Right atrium auricular region (tissue), 2 donors: ENCODE results near the gene VAMP5. TPM values are rescaled to one million over a fixed set of nuclear protein-coding genes. Genes with fewer than 3 reads are reported as not detected.
"Not testable (repeated sequence)": the region's sequence is repeated elsewhere in the genome, so short reads cannot be mapped to it uniquely, and the experiment has no call there.

Experiments
- DNase-seq: peaks from one replicate; pipeline ENCODE4 v3.0.0-alpha.2; 2019; ENCODE audit warnings: low spot score
- H3K27ac ChIP-seq, 2 donors: fragments of 200-600 bp; sonication (generic); 1 replicate in 1 of 2; 2 replicates in 1 of 2; pipeline ENCODE4 v1.5.1; 2016 to 2019
- H3K27me3 ChIP-seq, 2 donors: fragments of 200-600 bp; sonication (generic); one replicate each; pipeline versions ENCODE4 v1.5.1 to v1.6.0; 2017 to 2019
- H3K36me3 ChIP-seq: fragments of 200-600 bp; sonication (generic); one replicate; pipeline ENCODE4 v1.5.1; 2016
- H3K4me1 ChIP-seq, 2 donors: fragments of 200-600 bp; sonication (generic); one replicate each; pipeline versions ENCODE4 v1.5.1 to v1.6.0; 2017 to 2019
- H3K4me3 ChIP-seq, 2 donors: fragments of 200-600 bp; sonication (generic); 1 replicate in 1 of 2; 2 replicates in 1 of 2; pipeline ENCODE4 v1.5.1; 2017 to 2019; ENCODE audit warnings: mild to moderate bottlenecking in 1 of 2, moderate library complexity in 1 of 2
- H3K9me3 ChIP-seq, 2 donors: fragments of 200-600 bp; sonication (generic); one replicate each; pipeline ENCODE4 v1.5.1; 2019
- CTCF ChIP-seq, 2 donors: fragments of 200-600 bp; sonication (generic); IDR thresholded peaks; one replicate each; pipeline ENCODE4 v1.5.1; 2019; ENCODE audit warnings: antibody characterized with exemption in 2 of 2
- total RNA-seq, 2 donors: library from RNA; depleted of rRNA; stranded (reverse); fragments of >200 nt; gene quantifications; one replicate each; pipeline ENCODE4 v1.1.0, GENCODE V29; 2016

The VAMP5 gene
- total RNA-seq, 2 donors from 2014 or later, result 37.2 to 61.7 TPM

GRCh38 chr2:85611705-85612587 lies 27.7 kb downstream of the VAMP5 start, which contains the start of gene C2orf68:
TSS of gene C2orf68 (minus strand) at chr2:85612066. CDS start at chr2:85611984, 82 bp downstream.
- DNase-seq, result peak; percentile 92
- Histone ChIP-seq H3K9me3 (no peaks in the 10 kb centered on the region), H3K36me3 (peaks cover 12% of the 10 kb centered on the region), H3K27ac (peak within 1 kb of the TSS; percentile 86 to 90), H3K27me3 (no peaks in the 10 kb centered on the region), H3K4me1 (peaks cover 0 to 52% of the 10 kb centered on the region in 2 donors), H3K4me3 (peak within 1 kb of the TSS; percentile 94 to 97)
- no peak for TF ChIP-seq CTCF (IDR thresholded peaks at IDR 0.05)

GRCh38 chr2:85613717-85614515 lies 29.7 kb downstream of the VAMP5 start:
- DNase-seq, result no peak
- Histone ChIP-seq H3K4me3 (no peak overlapping the region), H3K36me3 (no peaks in the 10 kb centered on the region), H3K27me3 (no peaks in the 10 kb centered on the region), H3K27ac (no peak overlapping the region), H3K9me3 (no peaks in the 10 kb centered on the region), H3K4me1 (peaks cover 0 to 55% of the 10 kb centered on the region in 2 donors)
- no peak for TF ChIP-seq CTCF (IDR thresholded peaks at IDR 0.05)

DNA sequence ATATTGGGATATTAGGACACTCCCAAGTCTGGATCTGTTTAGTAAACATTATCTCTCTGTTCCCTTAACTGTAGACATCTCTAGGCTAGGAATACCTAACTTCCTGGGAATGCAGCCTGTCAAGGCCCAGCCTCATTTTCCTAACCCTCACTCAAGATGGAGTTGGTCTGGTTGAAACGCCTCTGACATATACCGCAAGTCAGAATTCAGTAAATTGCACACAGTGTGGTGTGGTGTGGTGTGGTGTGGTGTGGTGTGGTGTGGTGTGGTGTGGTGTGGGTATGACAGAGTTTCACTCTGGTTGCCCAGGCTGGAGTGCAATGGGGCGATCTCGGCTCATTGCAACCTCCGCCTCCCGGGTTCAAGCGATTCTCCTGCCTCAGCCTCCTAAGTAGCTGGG lies 30.5 kb downstream of the VAMP5 start:
- not testable (repeated sequence) for H3K27me3 ChIP-seq, H3K4me3 ChIP-seq, H3K36me3 ChIP-seq, DNase-seq, H3K9me3 ChIP-seq, H3K27ac ChIP-seq
- H3K4me1 ChIP-seq, result peaks cover 0 to 46% of the 10 kb centered on the region in 2 donors

DNA sequence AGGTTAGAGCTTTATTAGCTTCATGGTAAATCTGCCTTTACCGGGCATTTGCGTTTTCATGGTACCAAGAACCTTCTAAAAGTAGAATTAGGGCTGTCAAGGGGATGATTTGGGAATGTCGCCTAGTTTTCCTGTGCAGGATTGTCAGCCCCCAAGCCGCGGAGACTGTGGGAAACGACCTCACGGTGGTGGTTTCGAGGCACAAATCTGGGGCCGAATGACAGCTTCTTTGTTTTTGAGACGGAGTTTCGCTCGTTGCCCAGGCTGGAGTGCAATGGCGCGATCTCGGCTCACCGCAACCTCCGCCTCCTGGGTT lies 31.1 kb downstream of the VAMP5 start:
- H3K27ac ChIP-seq, result peak overlapping the region; percentile 84 to 86
- H3K4me1 ChIP-seq, result peaks cover 0 to 40% of the 10 kb centered on the region in 2 donors
- DNase-seq, result no peak
- H3K4me3 ChIP-seq, result peak overlapping the region in 1 of 2 donors; percentile 90
- H3K36me3 ChIP-seq, result peaks cover 5% of the 10 kb centered on the region
- H3K9me3 ChIP-seq, result no peaks in the 10 kb centered on the region
- H3K27me3 ChIP-seq, result no peaks in the 10 kb centered on the region
- no peak for TF ChIP-seq CTCF (IDR thresholded peaks at IDR 0.05)

DNA sequence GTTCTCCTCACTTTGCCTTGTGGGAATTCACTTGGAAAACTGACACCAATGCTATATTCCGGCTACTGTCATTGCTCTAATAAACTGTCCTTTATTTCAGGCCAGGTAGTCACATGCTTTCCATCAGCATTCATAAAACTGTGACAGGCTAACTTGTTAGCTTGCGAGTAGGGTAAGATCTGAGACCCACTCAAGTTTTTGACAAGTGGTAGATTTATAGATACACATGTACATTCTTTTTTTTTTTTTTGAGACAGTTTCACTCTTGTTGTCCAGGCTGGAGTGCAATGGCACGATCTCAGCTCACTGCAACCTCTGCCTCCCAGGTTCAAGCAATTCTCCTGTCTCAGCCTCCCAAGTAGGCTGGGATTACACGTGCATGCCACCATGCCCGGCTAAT lies 33.5 kb downstream of the VAMP5 start:
- H3K27me3 ChIP-seq, H3K27ac ChIP-seq, DNase-seq, H3K9me3 ChIP-seq, H3K4me3 ChIP-seq: not testable (repeated sequence)
- peaks cover 0 to 25% of the 10 kb centered on the region in 2 donors for H3K4me1 ChIP-seq
- peaks cover 27% of the 10 kb centered on the region for H3K36me3 ChIP-seq

- Histone ChIP-seq H3K4me1 (peaks cover 0 to 29% of the 10 kb centered on the region in 2 donors), H3K4me3 (no peak overlapping the region), H3K27me3 (no peaks in the 10 kb centered on the region), H3K9me3 (no peaks in the 10 kb centered on the region), H3K27ac (no peak overlapping the region), H3K36me3 (peaks cover 45% of the 10 kb centered on the region)
- TF ChIP-seq CTCF (IDR thresholded peaks at IDR 0.05), result no peak
- DNase-seq, result no peak
Observed at GRCh38 chr2:85619617-85620016, 35.4 kb downstream of the VAMP5 start.
